ENCODE results near the gene PLEKHH1. TPM values are rescaled to one million over a fixed set of nuclear protein-coding genes. Genes with fewer than 3 reads are reported as not detected.

The PLEKHH1 gene
- total RNA-seq, 1 donor from 2014 or later, result 10.1 TPM

- no peaks in the 10 kb centered on the region for H3K27me3 ChIP-seq
- Mint-ChIP-seq H3K27ac (no peak overlapping the region), H3K4me1 (peaks cover 4% of the 10 kb centered on the region), H3K4me3 (no peak overlapping the region), H3K9me3 (no peaks in the 10 kb centered on the region), H3K27me3 (ENCODE audit: insufficient read depth, low read depth) (peaks cover 7% of the 10 kb centered on the region), H3K36me3 (no peaks in the 10 kb centered on the region)
- no peaks in the 10 kb centered on the region for H3K4me1 ChIP-seq
- no peak overlapping the region for H3K9ac ChIP-seq
- H3K4me3 ChIP-seq, result no peak overlapping the region
- DNase-seq (ENCODE audit: low spot score), result no peak
- H3K9me3 ChIP-seq (ENCODE audit: low read depth), result no peaks in the 10 kb centered on the region
- no peak overlapping the region for H2AFZ ChIP-seq (replicated peaks)
- TF ChIP-seq CTCF (IDR thresholded peaks at IDR 0.05) (no peak), EZH2phosphoT487 (IDR thresholded peaks at IDR 0.05) (no peak), EZH2 (IDR thresholded peaks at IDR 0.05) (no peak)
- H3K27ac ChIP-seq, result no peak overlapping the region
- H3K79me2 ChIP-seq (ENCODE audit: low read depth), result no peaks in the 10 kb centered on the region
- H3K36me3 ChIP-seq, result no peaks in the 10 kb centered on the region
- no peaks in the 10 kb centered on the region for H4K20me1 ChIP-seq (ENCODE audit: low read depth)
- H3K4me2 ChIP-seq, result no peak overlapping the region
- H3F3A ChIP-seq (ENCODE audit: low read depth), result no peaks in the 10 kb centered on the region
Observed at GRCh38 chr14:67574156-67574555, 41.1 kb downstream of the PLEKHH1 start.

GRCh38 chr14:67574806-67575205, 41.7 kb downstream of the PLEKHH1 start:
- H3K4me1 ChIP-seq, result no peaks in the 10 kb centered on the region
- H2AFZ ChIP-seq (replicated peaks), result no peak overlapping the region
- no peaks in the 10 kb centered on the region for H3K9me3 Mint-ChIP-seq
- H3K4me3 Mint-ChIP-seq, result no peak overlapping the region
- no peak for TF ChIP-seq EZH2 (IDR thresholded peaks at IDR 0.05)
- TF ChIP-seq CTCF (IDR thresholded peaks at IDR 0.05), result no peak
- no peak for TF ChIP-seq EZH2phosphoT487 (IDR thresholded peaks at IDR 0.05)
- no peak overlapping the region for H3K4me3 ChIP-seq
- no peak overlapping the region for H3K4me2 ChIP-seq
- no peaks in the 10 kb centered on the region for H3K36me3 Mint-ChIP-seq
- H3K79me2 ChIP-seq (ENCODE audit: low read depth), result no peaks in the 10 kb centered on the region
- H3K9ac ChIP-seq, result no peak overlapping the region
- no peaks in the 10 kb centered on the region for H3K9me3 ChIP-seq (ENCODE audit: low read depth)
- no peak for DNase-seq (ENCODE audit: low spot score)
- H3K27ac ChIP-seq, result no peak overlapping the region
- no peaks in the 10 kb centered on the region for H3F3A ChIP-seq (ENCODE audit: low read depth)
- no peaks in the 10 kb centered on the region for H3K36me3 ChIP-seq
- peaks cover 4% of the 10 kb centered on the region for H3K4me1 Mint-ChIP-seq
- H4K20me1 ChIP-seq (ENCODE audit: low read depth), result no peaks in the 10 kb centered on the region
- peaks cover 7% of the 10 kb centered on the region for H3K27me3 Mint-ChIP-seq (ENCODE audit: insufficient read depth, low read depth)
- no peaks in the 10 kb centered on the region for H3K27me3 ChIP-seq
- no peak overlapping the region for H3K27ac Mint-ChIP-seq

GRCh38 chr14:67575684-67576083, 42.6 kb downstream of the PLEKHH1 start:
- no peaks in the 10 kb centered on the region for H3K36me3 Mint-ChIP-seq
- Histone ChIP-seq H4K20me1 (ENCODE audit: low read depth) (no peaks in the 10 kb centered on the region), H3K9me3 (ENCODE audit: low read depth) (no peaks in the 10 kb centered on the region), H3K4me1 (no peaks in the 10 kb centered on the region), H3K4me2 (no peak overlapping the region), H2AFZ (replicated peaks) (no peak overlapping the region), H3K27me3 (no peaks in the 10 kb centered on the region), H3K36me3 (no peaks in the 10 kb centered on the region), H3K27ac (no peak overlapping the region), H3K9ac (no peak overlapping the region), H3K4me3 (no peak overlapping the region), H3K79me2 (ENCODE audit: low read depth) (no peaks in the 10 kb centered on the region), H3F3A (ENCODE audit: low read depth) (no peaks in the 10 kb centered on the region)
- H3K27me3 Mint-ChIP-seq (ENCODE audit: insufficient read depth, low read depth), result peaks cover 7% of the 10 kb centered on the region
- H3K4me3 Mint-ChIP-seq, result no peak overlapping the region
- no peak for DNase-seq (ENCODE audit: low spot score)
- H3K27ac Mint-ChIP-seq, result no peak overlapping the region
- H3K4me1 Mint-ChIP-seq, result peaks cover 4% of the 10 kb centered on the region
- no peak for TF ChIP-seq CTCF (IDR thresholded peaks at IDR 0.05)
- no peak for TF ChIP-seq EZH2phosphoT487 (IDR thresholded peaks at IDR 0.05)
- TF ChIP-seq EZH2 (IDR thresholded peaks at IDR 0.05), result no peak
- no peaks in the 10 kb centered on the region for H3K9me3 Mint-ChIP-seq
